HEK293 (cell line): Measurements from ENCODE around the gene MRPL34.

Experiments
- CTCF ChIA-PET: fragments of 350-600 bp; formaldehyde crosslinking; extraction: SDS; loops from one replicate; lab custom pipeline; 2021; ENCODE audit warnings: antibody characterized with exemption; lab: Yijun Ruan, JAX
- POLR2A ChIA-PET: fragments of 300-600 bp; formaldehyde crosslinking; extraction: SDS; loops from one replicate; lab custom pipeline; 2020; ENCODE audit warnings: antibody characterized with exemption, inconsistent platforms; lab: Yijun Ruan, JAX
- H3K27ac ChIP-seq: fragments of 200-500 bp; sonication (Bioruptor generic); 2 replicates; pipeline ENCODE4 v1.5.1; 2014; ENCODE audit warnings: low read depth, low read length, control low read depth, inconsistent platforms; ENCODE audit errors: extremely low read depth
- H3K36me3 ChIP-seq, 2 experiments: fragments of 200-500 bp in 1 of 2; sonication (Bioruptor generic) in 1 of 2; 1 replicate in 1 of 2; 2 replicates in 1 of 2; pipeline ENCODE4 v1.5.1; 2014 to 2017; ENCODE audit warnings: inconsistent platforms in 2 of 2, low read length in 2 of 2; ENCODE audit not compliant: control insufficient read depth in 2 of 2, insufficient read depth in 1 of 2
- H3K4me1 ChIP-seq: fragments of 200-500 bp; sonication (Bioruptor generic); 2 replicates; pipeline ENCODE4 v1.5.1; 2014; ENCODE audit warnings: mild to moderate bottlenecking, low read length, inconsistent platforms; ENCODE audit not compliant: control insufficient read depth, insufficient read depth
- H3K4me3 ChIP-seq: 2 replicates; pipeline ENCODE4 v1.5.1; 2011; ENCODE audit warnings: low read depth, mild to moderate bottlenecking, control low read depth, low read length, moderate library complexity
- H3K9me3 ChIP-seq: fragments of 200-500 bp; sonication (Bioruptor generic); 2 replicates; pipeline ENCODE4 v1.5.1; 2014; ENCODE audit warnings: low read depth, low read length, inconsistent platforms; ENCODE audit not compliant: control insufficient read depth, insufficient read depth
- BCL11B ChIP-seq: fragments of 450-650 bp; formaldehyde crosslinking; IDR thresholded peaks from 2 replicates; pipeline ENCODE4 v1.5.1; 2016; ENCODE audit warnings: low read depth, missing biosample characterization, missing genetic modification characterization
- FEZF1 ChIP-seq: fragments of 450-650 bp; formaldehyde crosslinking; IDR thresholded peaks from 2 replicates; pipeline ENCODE4 v1.5.1; 2016; ENCODE audit warnings: missing biosample characterization, missing genetic modification characterization
- GLI4 ChIP-seq: fragments of 450-650 bp; formaldehyde crosslinking; IDR thresholded peaks from 2 replicates; pipeline ENCODE4 v1.5.1; 2016; ENCODE audit warnings: missing biosample characterization, missing genetic modification characterization
- GLIS2 ChIP-seq: fragments of 450-650 bp; formaldehyde crosslinking; IDR thresholded peaks from 2 replicates; pipeline ENCODE4 v1.5.1; 2016; ENCODE audit warnings: missing biosample characterization, missing genetic modification characterization
- HOXA7 ChIP-seq: sonication (generic); formaldehyde crosslinking; IDR thresholded peaks from 2 replicates; pipeline ENCODE4 v1.8.1; 2022; ENCODE audit warnings: missing genetic modification reagents, borderline replicate concordance
- KLF1 ChIP-seq: fragments of 450-650 bp; formaldehyde crosslinking; IDR thresholded peaks from 2 replicates; pipeline ENCODE4 v1.5.1; 2016; ENCODE audit warnings: missing biosample characterization, missing genetic modification characterization
- KLF16 ChIP-seq: fragments of 450-650 bp; formaldehyde crosslinking; IDR thresholded peaks from 2 replicates; pipeline ENCODE4 v1.5.1; 2017; ENCODE audit warnings: missing biosample characterization, missing genetic modification characterization
- ZBTB7A ChIP-seq: fragments of 450-650 bp; formaldehyde crosslinking; IDR thresholded peaks from 2 replicates; pipeline ENCODE4 v1.5.1; 2016; ENCODE audit warnings: low read depth, missing biosample characterization, missing genetic modification characterization
- ZBTB8A ChIP-seq: fragments of 450-650 bp; formaldehyde crosslinking; IDR thresholded peaks from 2 replicates; pipeline ENCODE4 v1.5.1; 2016; ENCODE audit warnings: missing biosample characterization, missing genetic modification characterization
- ZFHX2 ChIP-seq: fragments of 450-650 bp; formaldehyde crosslinking; conservative IDR thresholded peaks from 2 replicates; pipeline ENCODE4 v1.5.1; 2016; ENCODE audit warnings: missing biosample characterization, missing genetic modification characterization
- ZFP37 ChIP-seq: fragments of 450-650 bp; formaldehyde crosslinking; IDR thresholded peaks from 2 replicates; pipeline ENCODE4 v1.5.1; 2016; ENCODE audit warnings: missing biosample characterization, missing genetic modification characterization
- ZNF133 ChIP-seq: fragments of 450-650 bp; formaldehyde crosslinking; IDR thresholded peaks from 2 replicates; pipeline ENCODE4 v1.5.1; 2016; ENCODE audit warnings: missing biosample characterization, missing genetic modification characterization
- ZNF155 ChIP-seq: fragments of 450-650 bp; formaldehyde crosslinking; IDR thresholded peaks from 2 replicates; pipeline ENCODE4 v1.5.1; 2016; ENCODE audit warnings: missing biosample characterization, missing genetic modification characterization
- ZNF16 ChIP-seq: fragments of 450-650 bp; formaldehyde crosslinking; IDR thresholded peaks from 2 replicates; pipeline ENCODE4 v1.5.1; 2016; ENCODE audit warnings: low read depth, missing biosample characterization, missing genetic modification characterization
- ZNF211 ChIP-seq: fragments of 450-650 bp; formaldehyde crosslinking; IDR thresholded peaks from 2 replicates; pipeline ENCODE4 v1.5.1; 2016; ENCODE audit warnings: low read depth, missing biosample characterization, missing genetic modification characterization
- ZNF248 ChIP-seq: fragments of 450-650 bp; formaldehyde crosslinking; IDR thresholded peaks from 2 replicates; pipeline ENCODE4 v1.5.1; 2017; ENCODE audit warnings: missing biosample characterization, missing genetic modification characterization
- ZNF292 ChIP-seq: fragments of 450-650 bp; formaldehyde crosslinking; IDR thresholded peaks from 2 replicates; pipeline ENCODE4 v1.5.1; 2016; ENCODE audit warnings: low read depth, missing biosample characterization, missing genetic modification characterization, borderline replicate concordance
- ZNF335 ChIP-seq: fragments of 450-650 bp; formaldehyde crosslinking; conservative IDR thresholded peaks from 2 replicates; pipeline ENCODE4 v1.5.1; 2016; ENCODE audit warnings: missing biosample characterization, missing genetic modification characterization
- ZNF37A ChIP-seq: fragments of 450-650 bp; IDR thresholded peaks from 2 replicates; pipeline ENCODE4 v1.5.1; 2018; ENCODE audit warnings: missing biosample characterization, missing genetic modification characterization
- ZNF391 ChIP-seq: fragments of 450-650 bp; formaldehyde crosslinking; IDR thresholded peaks from 2 replicates; pipeline ENCODE4 v1.5.1; 2016; ENCODE audit warnings: low read depth, missing biosample characterization, missing genetic modification characterization, borderline replicate concordance
- ZNF514 ChIP-seq: fragments of 450-650 bp; formaldehyde crosslinking; IDR thresholded peaks from 2 replicates; pipeline ENCODE4 v1.5.1; 2016; ENCODE audit warnings: missing biosample characterization, missing genetic modification characterization
- ZNF530 ChIP-seq: fragments of 450-650 bp; formaldehyde crosslinking; IDR thresholded peaks from 2 replicates; pipeline ENCODE4 v1.5.1; 2016; ENCODE audit warnings: low read depth, missing biosample characterization, missing genetic modification characterization
- ZNF555 ChIP-seq: fragments of 450-650 bp; formaldehyde crosslinking; conservative IDR thresholded peaks from 2 replicates; pipeline ENCODE4 v1.5.1; 2017; ENCODE audit warnings: missing biosample characterization, mild to moderate bottlenecking, missing genetic modification characterization, inconsistent platforms
- ZNF623 ChIP-seq: fragments of 450-650 bp; formaldehyde crosslinking; IDR thresholded peaks from 2 replicates; pipeline ENCODE4 v1.5.1; 2016; ENCODE audit warnings: missing biosample characterization, missing genetic modification characterization
- ZNF664 ChIP-seq: fragments of 450-650 bp; formaldehyde crosslinking; IDR thresholded peaks from 2 replicates; pipeline ENCODE4 v1.5.1; 2016; ENCODE audit warnings: missing biosample characterization, missing genetic modification characterization
- TF ChIP-seq, protein P1 (sequence below): fragments of 450-650 bp; formaldehyde crosslinking; IDR thresholded peaks from 2 replicates; pipeline ENCODE4 v1.5.1; 2017; ENCODE audit warnings: missing biosample characterization, missing genetic modification characterization
- TF ChIP-seq, protein P2 (sequence below): fragments of 450-650 bp; formaldehyde crosslinking; IDR thresholded peaks from 2 replicates; pipeline ENCODE4 v1.5.1; 2017; ENCODE audit warnings: missing biosample characterization, missing genetic modification characterization
- TF ChIP-seq, protein P3 (sequence below): fragments of 450-650 bp; formaldehyde crosslinking; optimal IDR thresholded peaks from 2 replicates; pipeline ENCODE3; 2016; ENCODE audit warnings: missing biosample characterization, mild to moderate bottlenecking, missing genetic modification characterization
- TF ChIP-seq, protein P4 (sequence below): fragments of 450-650 bp; formaldehyde crosslinking; IDR thresholded peaks from 2 replicates; pipeline ENCODE4 v1.5.1; 2017; ENCODE audit warnings: missing biosample characterization, missing genetic modification characterization

The MRPL34 gene

DNA sequence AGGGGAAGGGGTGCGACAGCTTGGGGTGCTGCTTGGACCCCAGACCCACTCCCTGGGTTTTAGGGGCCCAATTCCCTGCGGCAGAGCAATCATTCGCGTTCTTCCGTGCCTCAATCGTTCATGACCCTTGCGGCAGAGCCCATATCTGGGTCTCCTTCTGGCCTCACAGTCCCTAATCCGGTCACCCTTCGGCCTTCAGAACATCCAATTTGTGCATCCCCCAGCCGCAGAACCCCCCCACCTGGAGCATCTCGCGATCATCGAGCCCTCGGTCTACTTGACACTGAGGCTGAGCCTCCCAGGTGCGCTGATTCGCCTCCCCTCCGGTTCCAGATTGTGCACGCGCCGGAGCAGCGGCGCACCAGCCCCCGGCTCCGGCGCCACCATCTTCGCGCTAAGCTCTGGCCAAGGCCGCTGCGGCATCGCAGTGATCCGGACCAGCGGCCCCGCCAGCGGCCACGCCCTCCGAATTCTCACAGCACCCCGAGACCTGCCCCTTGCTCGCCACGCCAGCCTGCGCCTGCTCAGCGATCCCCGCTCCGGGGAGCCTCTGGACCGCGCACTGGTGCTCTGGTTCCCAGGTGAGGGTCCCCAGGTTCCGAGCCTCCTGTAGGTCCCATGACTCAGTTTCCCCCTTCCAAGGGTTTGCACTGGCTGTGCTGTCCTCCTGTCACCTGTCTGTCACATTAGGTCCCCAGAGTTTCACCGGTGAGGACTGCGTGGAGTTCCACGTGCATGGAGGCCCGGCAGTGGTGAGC, 32.2 kb downstream of the MRPL34 start (continued):
- TF ChIP-seq, protein P1, sequence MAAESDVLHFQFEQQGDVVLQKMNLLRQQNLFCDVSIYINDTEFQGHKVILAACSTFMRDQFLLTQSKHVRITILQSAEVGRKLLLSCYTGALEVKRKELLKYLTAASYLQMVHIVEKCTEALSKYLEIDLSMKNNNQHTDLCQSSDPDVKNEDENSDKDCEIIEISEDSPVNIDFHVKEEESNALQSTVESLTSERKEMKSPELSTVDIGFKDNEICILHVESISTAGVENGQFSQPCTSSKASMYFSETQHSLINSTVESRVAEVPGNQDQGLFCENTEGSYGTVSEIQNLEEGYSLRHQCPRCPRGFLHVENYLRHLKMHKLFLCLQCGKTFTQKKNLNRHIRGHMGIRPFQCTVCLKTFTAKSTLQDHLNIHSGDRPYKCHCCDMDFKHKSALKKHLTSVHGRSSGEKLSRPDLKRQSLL (tag by site-specific recombination) = peak; percentile 95
- TF ChIP-seq HOXA7 (no peak), ZBTB8A (tag by site-specific recombination) (peak; percentile 29; the same call in 1 of the 2 replicates), ZFP37 (tag by site-specific recombination) (peak; percentile 76), ZNF530 (no peak), ZNF664 (tag by site-specific recombination) (no peak), ZNF16 (tag by site-specific recombination) (no peak; the same call in 1 of the 2 replicates), ZNF335 (tag by site-specific recombination) (peak; percentile 87), ZNF555 (tag by site-specific recombination) (no peak), GLIS2 (no peak), ZNF292 (tag by site-specific recombination) (no peak), KLF1 (peak; percentile 96), ZNF623 (tag by site-specific recombination) (0 out of 2 replicates have a peak, but pooled peaks have one; percentile 15), ZNF514 (tag by site-specific recombination) (no peak)
- TF ChIP-seq, protein P2, sequence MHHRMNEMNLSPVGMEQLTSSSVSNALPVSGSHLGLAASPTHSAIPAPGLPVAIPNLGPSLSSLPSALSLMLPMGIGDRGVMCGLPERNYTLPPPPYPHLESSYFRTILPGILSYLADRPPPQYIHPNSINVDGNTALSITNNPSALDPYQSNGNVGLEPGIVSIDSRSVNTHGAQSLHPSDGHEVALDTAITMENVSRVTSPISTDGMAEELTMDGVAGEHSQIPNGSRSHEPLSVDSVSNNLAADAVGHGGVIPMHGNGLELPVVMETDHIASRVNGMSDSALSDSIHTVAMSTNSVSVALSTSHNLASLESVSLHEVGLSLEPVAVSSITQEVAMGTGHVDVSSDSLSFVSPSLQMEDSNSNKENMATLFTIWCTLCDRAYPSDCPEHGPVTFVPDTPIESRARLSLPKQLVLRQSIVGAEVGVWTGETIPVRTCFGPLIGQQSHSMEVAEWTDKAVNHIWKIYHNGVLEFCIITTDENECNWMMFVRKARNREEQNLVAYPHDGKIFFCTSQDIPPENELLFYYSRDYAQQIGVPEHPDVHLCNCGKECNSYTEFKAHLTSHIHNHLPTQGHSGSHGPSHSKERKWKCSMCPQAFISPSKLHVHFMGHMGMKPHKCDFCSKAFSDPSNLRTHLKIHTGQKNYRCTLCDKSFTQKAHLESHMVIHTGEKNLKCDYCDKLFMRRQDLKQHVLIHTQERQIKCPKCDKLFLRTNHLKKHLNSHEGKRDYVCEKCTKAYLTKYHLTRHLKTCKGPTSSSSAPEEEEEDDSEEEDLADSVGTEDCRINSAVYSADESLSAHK (tag by site-specific recombination) = no peak
- TF ChIP-seq, protein P3, sequence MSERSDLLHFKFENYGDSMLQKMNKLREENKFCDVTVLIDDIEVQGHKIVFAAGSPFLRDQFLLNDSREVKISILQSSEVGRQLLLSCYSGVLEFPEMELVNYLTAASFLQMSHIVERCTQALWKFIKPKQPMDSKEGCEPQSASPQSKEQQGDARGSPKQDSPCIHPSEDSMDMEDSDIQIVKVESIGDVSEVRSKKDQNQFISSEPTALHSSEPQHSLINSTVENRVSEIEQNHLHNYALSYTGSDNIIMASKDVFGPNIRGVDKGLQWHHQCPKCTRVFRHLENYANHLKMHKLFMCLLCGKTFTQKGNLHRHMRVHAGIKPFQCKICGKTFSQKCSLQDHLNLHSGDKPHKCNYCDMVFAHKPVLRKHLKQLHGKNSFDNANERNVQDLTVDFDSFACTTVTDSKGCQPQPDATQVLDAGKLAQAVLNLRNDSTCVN (tag by site-specific recombination) = peak; percentile 80

DNA sequence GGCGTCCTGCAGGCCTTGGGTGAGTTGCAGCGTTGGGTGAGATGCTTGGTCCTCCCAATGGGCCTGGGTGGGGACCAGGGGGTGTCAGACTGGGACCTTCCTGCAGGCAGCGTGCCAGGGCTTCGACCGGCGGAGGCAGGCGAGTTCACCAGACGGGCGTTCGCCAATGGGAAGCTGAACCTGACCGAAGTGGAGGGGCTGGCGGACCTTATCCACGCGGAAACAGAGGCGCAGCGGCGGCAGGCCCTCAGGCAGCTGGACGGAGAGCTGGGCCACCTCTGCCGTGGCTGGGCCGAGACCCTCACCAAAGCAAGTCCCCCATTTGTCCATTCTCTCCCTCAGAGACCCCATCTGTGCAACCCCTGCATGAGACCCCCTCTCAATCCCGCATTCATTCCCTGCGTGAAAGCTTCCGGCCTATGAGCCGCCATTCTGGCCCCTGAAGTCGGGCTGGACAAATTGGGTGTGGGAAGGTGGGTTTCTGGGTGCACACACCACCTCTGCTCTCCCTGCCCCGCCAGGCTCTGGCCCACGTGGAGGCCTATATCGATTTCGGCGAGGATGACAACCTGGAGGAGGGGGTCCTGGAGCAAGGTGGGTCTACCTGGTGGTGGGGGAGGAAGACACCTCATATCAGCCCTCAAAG, 32.9 kb downstream of the MRPL34 start:
- Histone ChIP-seq H3K4me3 (peak overlapping the region; percentile 46), H3K4me1 (peaks cover 8% of the 10 kb centered on the region), H3K36me3 (peaks cover 0 to 28% of the 10 kb centered on the region in 2 experiments; a peak in 2 of 3 replicates), H3K9me3 (no peaks in the 10 kb centered on the region), H3K27ac (no peak overlapping the region; the same call in 1 of the 2 replicates)
- ChIA-PET POLR2A (interaction anchor here (0.7 to 0.9 kb wide), 2 partner anchors 29 to 169 kb away, joined by 3 to 4 read pairs; partner anchors contain the start of gene DDA1), CTCF (interaction anchor here (0.6 to 1.2 kb wide), 3 partner anchors 52 to 157 kb away, joined by 3 to 5 read pairs (median 4); no protein-coding TSS in a partner anchor)
- no peak for TF ChIP-seq KLF1
- no peak for TF ChIP-seq GLI4 (tag by site-specific recombination)
- TF ChIP-seq ZNF248 (tag by site-specific recombination) = no peak
- TF ChIP-seq ZNF37A = no peak
- no peak for TF ChIP-seq ZNF211 (tag by site-specific recombination)
- no peak for TF ChIP-seq FEZF1 (tag by site-specific recombination)
- 0 out of 2 replicates have a peak, but pooled peaks have one; percentile 13 for TF ChIP-seq ZNF391
- TF ChIP-seq ZNF133 = no peak
- no peak for TF ChIP-seq KLF16 (tag by site-specific recombination)
- 0 out of 2 replicates have a peak, but pooled peaks have one; percentile 2 for TF ChIP-seq ZFHX2 (tag by site-specific recombination)
- TF ChIP-seq ZNF155 (tag by site-specific recombination) = no peak
- peak; percentile 12; the same call in 1 of the 2 replicates for TF ChIP-seq ZBTB7A
- TF ChIP-seq, protein P4, sequence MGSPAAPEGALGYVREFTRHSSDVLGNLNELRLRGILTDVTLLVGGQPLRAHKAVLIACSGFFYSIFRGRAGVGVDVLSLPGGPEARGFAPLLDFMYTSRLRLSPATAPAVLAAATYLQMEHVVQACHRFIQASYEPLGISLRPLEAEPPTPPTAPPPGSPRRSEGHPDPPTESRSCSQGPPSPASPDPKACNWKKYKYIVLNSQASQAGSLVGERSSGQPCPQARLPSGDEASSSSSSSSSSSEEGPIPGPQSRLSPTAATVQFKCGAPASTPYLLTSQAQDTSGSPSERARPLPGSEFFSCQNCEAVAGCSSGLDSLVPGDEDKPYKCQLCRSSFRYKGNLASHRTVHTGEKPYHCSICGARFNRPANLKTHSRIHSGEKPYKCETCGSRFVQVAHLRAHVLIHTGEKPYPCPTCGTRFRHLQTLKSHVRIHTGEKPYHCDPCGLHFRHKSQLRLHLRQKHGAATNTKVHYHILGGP (tag by site-specific recombination) = no peak
- TF ChIP-seq ZNF514 (tag by site-specific recombination) = no peak
- 0 out of 2 replicates have a peak, but pooled peaks have one; percentile 15 for TF ChIP-seq BCL11B (tag by site-specific recombination)
